Medulla oblongata (tissue), 1 donor: ENCODE results near the gene TMEM161B.
A peak's percentile ranks its signal among the peaks of the same experiment; 100 is the strongest.
"Not testable (repeated sequence)": the region's sequence is repeated elsewhere in the genome, so short reads cannot be mapped to it uniquely, and the experiment has no call there.

Experiments used
- DNase-seq: peaks from one replicate; pipeline ENCODE4 v3.0.0-alpha.2; 2015; ENCODE audit errors: extremely low spot score

The TMEM161B gene

GRCh38 chr5:88248743-88249540, 19.7 kb downstream of the TMEM161B start:
- DNase-seq: no peak

DNA sequence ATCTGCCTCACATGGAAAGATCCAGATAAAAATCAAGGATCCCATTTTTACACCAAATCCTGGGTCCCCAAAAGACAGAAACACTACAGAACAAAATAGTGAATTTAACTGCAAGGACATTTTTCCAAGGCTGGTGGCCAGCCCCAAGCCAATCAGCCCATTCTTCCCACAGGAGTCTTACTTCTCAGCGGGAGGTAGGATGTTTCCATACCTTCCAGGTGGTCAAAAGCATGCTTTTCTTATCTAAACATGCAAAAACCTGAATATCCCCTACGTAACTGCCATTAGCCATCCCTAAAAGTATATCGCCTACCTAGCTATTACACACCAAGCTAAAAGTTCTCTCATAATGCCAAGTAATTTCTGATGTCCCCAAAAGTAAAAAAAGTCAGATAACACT, 20.6 kb downstream of the TMEM161B start:
- DNase-seq: no peak

- no peak for DNase-seq
Observed at GRCh38 chr5:88245893-88246244, 22.8 kb downstream of the TMEM161B start.

DNA sequence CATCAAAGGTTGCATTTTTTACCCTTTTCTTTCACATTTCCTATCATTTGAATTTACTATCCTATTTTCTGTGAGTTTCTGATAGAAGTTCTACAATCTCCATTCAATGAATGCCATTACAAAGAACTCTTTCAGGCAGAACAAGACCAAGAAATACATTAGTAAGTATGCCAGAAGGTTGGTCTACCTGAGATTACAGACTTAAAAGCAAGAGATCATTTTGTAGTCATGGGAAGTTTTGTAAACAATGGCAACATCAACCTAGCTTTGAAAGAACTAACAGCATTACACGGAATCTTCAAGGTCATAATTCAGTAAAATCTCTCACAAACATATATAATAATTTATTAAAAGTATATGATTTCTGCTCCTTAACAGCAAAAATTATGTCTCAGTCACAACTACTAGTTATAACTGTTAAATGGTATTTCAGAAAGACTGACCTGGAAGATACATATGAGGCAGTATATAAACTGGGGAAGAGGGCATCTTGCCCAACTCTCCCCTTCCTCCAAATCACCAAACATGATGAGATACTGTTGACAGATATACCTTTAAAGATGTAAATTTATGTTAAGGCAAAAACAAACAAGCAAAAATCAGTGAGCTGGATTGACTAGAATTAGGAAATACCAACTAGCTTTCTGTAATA, 23.3 kb downstream of the TMEM161B start:
- DNase-seq: no peak

DNA sequence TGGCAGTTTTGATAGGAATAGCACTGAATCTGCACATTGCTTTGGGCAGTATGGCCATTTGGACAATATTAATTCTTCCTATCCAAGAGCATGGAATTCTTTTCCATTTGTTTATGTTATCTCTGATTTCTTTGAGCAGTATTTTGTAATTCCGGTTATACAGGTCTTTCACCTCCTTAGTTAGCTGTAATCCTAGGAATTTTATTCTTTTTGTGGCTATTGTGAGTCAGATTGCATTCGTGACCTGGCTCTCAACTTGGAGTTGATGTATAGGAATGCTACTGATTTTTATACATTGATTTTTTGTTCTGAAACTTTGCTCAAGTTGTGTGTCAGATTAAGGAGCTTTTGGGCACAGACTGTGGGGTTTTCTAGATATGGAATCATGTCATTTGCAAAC, 24.0 kb downstream of the TMEM161B start:
- no peak for DNase-seq

- DNase-seq: not testable (repeated sequence)
Observed at GRCh38 chr5:88243493-88243892, 25.2 kb downstream of the TMEM161B start.

DNA sequence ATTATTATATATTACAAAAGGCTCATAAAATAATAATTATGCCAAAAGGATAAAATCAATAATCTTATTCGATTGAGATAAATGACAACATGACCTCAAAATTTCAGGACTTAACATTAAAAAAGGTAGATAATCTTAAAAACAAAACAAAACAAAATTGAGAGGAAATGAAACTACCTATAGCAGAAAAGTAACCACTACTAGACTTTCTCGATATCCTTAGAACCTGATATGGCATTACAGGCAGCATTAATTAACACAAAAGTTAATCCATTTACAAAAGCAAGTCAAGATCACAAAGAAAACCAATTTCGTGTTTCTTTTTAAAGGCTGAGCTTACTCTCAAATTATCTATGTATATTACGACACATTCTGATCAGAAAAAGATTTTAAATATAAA, 29.9 kb downstream of the TMEM161B start:
- no peak for DNase-seq

GRCh38 chr5:88236866-88237642, 31.6 kb downstream of the TMEM161B start:
- DNase-seq: no peak

- DNase-seq: no peak
Observed at GRCh38 chr5:88235828-88236227, 32.8 kb downstream of the TMEM161B start.

GRCh38 chr5:88235346-88235745, 33.3 kb downstream of the TMEM161B start:
- DNase-seq: no peak

- DNase-seq: no peak
Observed at GRCh38 chr5:88230546-88231066, 38.0 kb downstream of the TMEM161B start.

- DNase-seq: no peak
Observed at GRCh38 chr5:88226881-88227450, 41.7 kb downstream of the TMEM161B start.

GRCh38 chr5:88214655-88215054, 54.0 kb downstream of the TMEM161B start:
- no peak for DNase-seq

DNA sequence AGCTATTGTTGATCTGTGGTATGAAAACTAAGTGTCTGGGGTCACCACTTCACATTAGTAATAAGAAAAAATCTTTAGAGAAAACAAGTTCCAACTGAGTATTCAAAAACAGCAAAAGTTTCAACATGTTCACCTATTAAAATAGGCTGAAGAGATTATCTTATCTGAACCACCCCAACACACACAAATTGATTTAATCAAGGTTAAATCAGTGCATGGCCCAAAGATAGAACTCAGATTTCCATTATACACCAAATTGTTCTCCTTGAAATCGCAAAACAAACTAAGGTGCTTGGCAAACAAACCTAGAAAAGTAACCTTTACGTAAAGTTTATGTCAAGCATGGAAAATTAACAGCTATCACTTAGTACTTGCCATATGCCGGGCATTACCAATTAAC, 61.1 kb downstream of the TMEM161B start:
- no peak for DNase-seq

- no peak for DNase-seq
Observed at GRCh38 chr5:88203981-88204750, 64.5 kb downstream of the TMEM161B start.

GRCh38 chr5:88195636-88196035, 73.0 kb downstream of the TMEM161B start:
- DNase-seq: no peak

- no peak for DNase-seq
Observed at GRCh38 chr5:88193896-88194295, 74.7 kb downstream of the TMEM161B start.

- peak; percentile 58 for DNase-seq
Observed at GRCh38 chr5:88190106-88190834, 78.4 kb downstream of the TMEM161B start.

- DNase-seq: not testable (repeated sequence)
Observed at GRCh38 chr5:88189484-88189883, 79.2 kb downstream of the TMEM161B start.

GRCh38 chr5:88188458-88189132, 80.0 kb downstream of the TMEM161B start:
- DNase-seq: no peak
